ENCODE data around the gene UFD1.

The UFD1 gene

DNA sequence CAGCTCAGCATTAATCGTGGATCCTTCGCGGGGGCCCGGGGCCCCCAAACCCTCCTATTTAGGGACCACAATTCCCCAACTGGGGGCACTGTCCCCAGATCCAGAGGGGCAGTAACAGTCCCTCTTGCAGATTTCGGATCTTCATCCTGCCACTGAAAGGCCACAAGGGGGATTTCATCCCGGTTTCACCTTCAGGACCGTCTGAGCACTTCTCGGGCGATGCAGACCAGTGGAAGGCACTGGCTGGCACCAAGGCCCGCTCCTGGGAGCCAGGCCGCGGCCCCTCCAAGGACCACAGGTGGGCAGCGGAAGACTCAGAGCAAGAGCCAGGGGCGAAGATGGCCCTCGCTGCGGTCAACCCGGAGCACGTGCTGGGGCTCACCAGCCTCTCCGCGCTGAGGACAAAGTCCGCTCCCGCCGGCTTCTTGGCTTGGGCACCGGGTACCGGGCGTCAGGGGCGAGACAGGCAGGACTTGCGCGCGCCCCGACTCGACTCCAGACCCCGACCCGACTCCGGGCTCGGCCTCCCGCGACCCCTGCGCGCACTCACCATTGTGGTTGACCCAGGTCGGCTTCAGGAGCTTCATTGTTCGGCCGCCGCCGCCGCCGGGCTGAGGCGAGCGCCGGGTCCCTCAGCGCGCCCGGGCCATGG is 48.0 kb downstream of the UFD1 start:
- no peaks in the 10 kb centered on the region for H3K27me3 ChIP-seq (ENCODE audit: low read depth, low read length)
- H3K4me3 ChIP-seq (ENCODE audit: low read depth in 1 of 2, low read length in 2 of 2), result peak overlapping the region; percentile 93 to 99
- peaks cover 11 to 35% of the 10 kb centered on the region in 2 donors for H3K4me1 ChIP-seq (ENCODE audit: control insufficient read depth in 1 of 2, insufficient read depth in 2 of 2, low read length in 2 of 2)
- H3K27ac ChIP-seq (ENCODE audit: low read length), result peak overlapping the region; percentile 56
- no peaks in the 10 kb centered on the region for H3K9me3 ChIP-seq (ENCODE audit: control insufficient read depth in 1 of 2, low read length in 2 of 2)
- H3K36me3 ChIP-seq (ENCODE audit: control insufficient read depth in 1 of 2, insufficient read depth in 2 of 2, low read length in 2 of 2), result peaks cover 15 to 20% of the 10 kb centered on the region in 2 donors

DNA sequence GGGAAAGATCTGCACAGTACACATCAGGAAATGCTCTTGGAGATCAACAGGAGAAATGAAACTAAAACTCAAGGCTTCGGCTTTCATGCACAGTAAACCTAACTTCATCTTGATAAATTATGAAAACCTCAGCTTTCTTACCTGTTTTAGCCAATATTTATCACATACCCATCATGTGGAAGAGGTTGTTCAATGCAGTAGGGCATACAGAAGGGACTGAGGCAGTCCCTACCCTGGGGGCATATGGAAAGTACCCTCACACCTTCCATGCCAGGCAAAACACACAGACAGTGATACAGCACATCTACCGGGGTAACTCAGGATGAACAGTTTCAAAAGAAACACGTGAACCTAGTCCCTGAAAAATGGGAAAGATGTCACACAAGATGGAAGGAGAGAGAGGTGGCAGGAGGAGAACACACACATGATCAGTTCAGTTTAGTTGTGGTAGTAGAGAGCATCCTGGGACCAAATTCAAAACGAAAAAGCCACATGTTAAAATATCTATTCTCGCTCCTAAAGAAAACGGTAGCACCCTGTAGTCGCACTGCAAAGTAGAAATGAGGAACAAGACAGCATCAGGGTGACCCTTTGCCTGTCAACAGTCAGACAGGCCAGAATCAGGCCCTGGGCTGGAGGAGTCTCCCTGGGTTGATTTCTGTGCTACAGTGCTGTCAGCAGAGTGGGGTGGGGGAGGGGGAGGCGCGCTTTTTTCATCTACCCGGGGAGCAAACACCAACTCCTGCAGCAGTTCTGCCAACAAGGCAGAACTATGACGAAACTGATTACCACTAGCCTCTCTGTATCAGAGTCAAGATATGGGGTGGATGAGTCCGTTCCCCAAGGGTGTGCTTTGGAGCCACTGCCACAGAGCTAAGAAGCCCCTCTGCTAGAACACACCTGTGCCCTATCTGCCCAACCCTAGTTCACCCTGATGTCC is 48.8 kb downstream of the UFD1 start:
- peak overlapping the region; percentile 56 for H3K27ac ChIP-seq (ENCODE audit: low read length)
- H3K27me3 ChIP-seq (ENCODE audit: low read depth, low read length), result no peaks in the 10 kb centered on the region
- peak overlapping the region; percentile 93 to 99 for H3K4me3 ChIP-seq (ENCODE audit: low read depth in 1 of 2, low read length in 2 of 2)
- H3K9me3 ChIP-seq (ENCODE audit: control insufficient read depth in 1 of 2, low read length in 2 of 2), result no peaks in the 10 kb centered on the region
- H3K36me3 ChIP-seq (ENCODE audit: control insufficient read depth in 1 of 2, insufficient read depth in 2 of 2, low read length in 2 of 2), result peaks cover 9 to 13% of the 10 kb centered on the region in 2 donors
- H3K4me1 ChIP-seq (ENCODE audit: control insufficient read depth in 1 of 2, insufficient read depth in 2 of 2, low read length in 2 of 2), result peaks cover 11 to 35% of the 10 kb centered on the region in 2 donors

DNA sequence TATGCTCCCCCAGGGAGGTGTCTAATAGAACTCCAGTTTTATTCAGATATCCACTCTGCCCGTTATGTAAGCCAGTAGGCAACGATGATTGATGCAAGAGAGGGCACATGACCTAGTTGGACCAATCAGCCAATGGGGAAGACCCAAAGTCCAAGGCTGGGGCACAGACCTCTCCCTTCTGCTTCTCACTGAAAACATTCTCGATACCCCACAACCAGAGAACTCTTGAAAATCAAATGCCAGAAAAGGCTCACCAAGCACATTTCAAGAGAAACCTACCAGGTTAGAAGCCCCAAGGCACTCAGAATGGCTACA is 54.9 kb downstream of the UFD1 start:
- H3K27me3 ChIP-seq (ENCODE audit: low read depth, low read length), result no peaks in the 10 kb centered on the region
- H3K4me1 ChIP-seq (ENCODE audit: control insufficient read depth in 1 of 2, insufficient read depth in 2 of 2, low read length in 2 of 2), result peaks cover 0 to 18% of the 10 kb centered on the region in 2 donors
- no peak overlapping the region for H3K27ac ChIP-seq (ENCODE audit: low read length)
- no peaks in the 10 kb centered on the region for H3K36me3 ChIP-seq (ENCODE audit: control insufficient read depth in 1 of 2, insufficient read depth in 2 of 2, low read length in 2 of 2)
- no peaks in the 10 kb centered on the region for H3K9me3 ChIP-seq (ENCODE audit: control insufficient read depth in 1 of 2, low read length in 2 of 2)
- no peak overlapping the region for H3K4me3 ChIP-seq (ENCODE audit: low read depth in 1 of 2, low read length in 2 of 2)

DNA sequence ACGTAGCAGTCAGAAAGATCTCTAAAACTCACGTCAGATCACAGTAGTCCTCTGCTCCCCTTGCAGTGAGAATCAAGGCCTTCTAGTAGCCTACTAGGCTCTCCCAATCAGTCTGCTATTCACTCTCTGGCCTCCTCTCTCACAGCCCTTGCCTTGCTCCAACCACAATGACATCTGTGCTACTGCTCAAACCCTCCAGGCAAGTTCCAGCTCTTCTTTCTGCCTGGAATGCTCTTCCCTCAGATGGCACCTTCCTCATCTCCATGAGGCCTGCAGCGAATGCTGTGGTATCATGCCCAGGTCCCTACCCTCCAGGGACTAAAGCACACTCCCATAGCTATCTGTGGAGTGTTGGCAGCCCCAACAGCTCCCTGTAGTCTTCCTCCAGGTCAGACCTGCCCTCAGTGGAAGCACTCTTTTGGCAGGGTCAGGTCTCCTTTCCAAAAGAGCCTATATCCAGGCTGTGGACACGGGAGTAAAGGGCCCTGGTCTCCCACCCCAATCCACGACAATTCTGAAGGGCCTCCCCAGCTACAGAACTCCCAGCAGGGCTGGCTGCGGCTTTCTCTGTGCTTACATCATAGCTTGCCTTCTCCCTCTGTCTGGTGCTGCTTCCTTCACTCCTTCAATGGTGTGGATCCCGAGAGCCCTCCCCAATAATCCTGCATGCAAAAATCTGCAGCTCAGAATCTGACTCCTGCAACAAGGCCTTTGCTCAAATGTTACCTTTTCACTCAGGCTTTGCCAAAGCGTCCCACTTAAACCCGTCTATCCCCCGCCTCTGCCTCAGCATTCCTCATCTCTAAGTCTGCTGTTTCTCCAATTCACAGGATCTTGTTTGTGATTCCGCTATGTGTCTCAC is 56.3 kb downstream of the UFD1 start:
- no peak overlapping the region for H3K4me3 ChIP-seq (ENCODE audit: low read depth in 1 of 2, low read length in 2 of 2)
- no peaks in the 10 kb centered on the region for H3K9me3 ChIP-seq (ENCODE audit: control insufficient read depth in 1 of 2, low read length in 2 of 2)
- peaks cover 0 to 11% of the 10 kb centered on the region in 2 donors for H3K4me1 ChIP-seq (ENCODE audit: control insufficient read depth in 1 of 2, insufficient read depth in 2 of 2, low read length in 2 of 2)
- no peak overlapping the region for H3K27ac ChIP-seq (ENCODE audit: low read length)
- H3K27me3 ChIP-seq (ENCODE audit: low read depth, low read length), result no peaks in the 10 kb centered on the region
- H3K36me3 ChIP-seq (ENCODE audit: control insufficient read depth in 1 of 2, insufficient read depth in 2 of 2, low read length in 2 of 2), result no peaks in the 10 kb centered on the region

DNA sequence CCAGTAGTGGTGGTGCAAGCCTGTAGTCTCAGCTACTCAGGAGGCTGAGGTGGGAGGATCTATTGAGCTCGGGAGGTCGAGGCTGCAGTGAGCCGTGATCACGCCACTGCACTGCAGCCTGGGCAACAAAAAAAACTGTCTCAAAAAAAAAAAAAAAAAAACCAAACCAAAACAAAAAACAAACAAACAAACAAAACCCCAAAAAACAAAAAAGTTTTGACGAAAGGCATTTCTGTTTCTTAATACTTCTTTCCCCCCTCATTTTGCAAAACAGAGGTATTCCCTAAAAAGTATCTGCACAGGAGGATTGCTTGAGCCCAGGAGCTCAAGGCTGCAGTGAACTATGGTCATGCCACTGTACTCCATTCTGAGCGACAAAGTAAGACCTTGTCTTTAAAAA is 58.7 kb downstream of the UFD1 start:
- no peaks in the 10 kb centered on the region for H3K9me3 ChIP-seq (ENCODE audit: control insufficient read depth in 1 of 2, low read length in 2 of 2)
- H3K27ac ChIP-seq (ENCODE audit: low read length), result no peak overlapping the region
- H3K27me3 ChIP-seq (ENCODE audit: low read depth, low read length), result no peaks in the 10 kb centered on the region
- H3K36me3 ChIP-seq (ENCODE audit: control insufficient read depth in 1 of 2, insufficient read depth in 2 of 2, low read length in 2 of 2), result no peaks in the 10 kb centered on the region
- H3K4me1 ChIP-seq (ENCODE audit: control insufficient read depth in 1 of 2, insufficient read depth in 2 of 2, low read length in 2 of 2), result peaks cover 0 to 11% of the 10 kb centered on the region in 2 donors
- no peak overlapping the region for H3K4me3 ChIP-seq (ENCODE audit: low read depth in 1 of 2, low read length in 2 of 2)

DNA sequence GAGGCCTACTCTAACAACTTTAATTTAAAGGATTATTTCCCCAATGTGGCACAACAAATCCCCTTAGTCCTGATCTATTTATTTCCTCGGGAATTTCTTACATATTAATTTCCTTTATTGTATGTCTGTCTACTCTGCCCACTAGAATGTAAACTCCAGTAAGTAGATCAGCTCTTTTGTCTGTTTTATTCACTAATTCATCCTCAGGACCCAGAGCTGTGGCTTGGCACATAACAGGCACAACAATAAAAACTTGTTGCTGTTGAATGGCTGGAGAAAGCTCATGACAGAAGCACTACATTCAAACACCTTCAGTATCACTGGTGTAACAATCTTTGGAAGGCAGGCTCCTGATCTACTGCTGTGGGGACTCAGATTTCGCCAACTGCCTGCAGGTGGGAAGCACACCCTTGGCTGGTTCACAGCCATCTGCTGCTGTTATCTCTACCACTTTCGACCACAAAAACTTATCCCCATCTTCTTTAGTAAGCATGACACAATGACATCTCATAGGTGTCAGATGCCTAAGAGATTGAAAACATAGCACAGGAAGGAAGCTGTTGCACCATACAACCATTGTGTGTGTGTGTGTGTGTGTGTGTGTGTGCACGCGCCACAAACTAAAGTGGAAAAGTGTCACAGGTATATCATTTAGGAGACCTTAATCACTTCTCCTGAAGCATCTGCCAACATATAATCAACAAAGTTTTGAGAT is 59.4 kb downstream of the UFD1 start:
- Histone ChIP-seq H3K27ac (ENCODE audit: low read length) (no peak overlapping the region), H3K4me1 (ENCODE audit: control insufficient read depth in 1 of 2, insufficient read depth in 2 of 2, low read length in 2 of 2) (peaks cover 0 to 11% of the 10 kb centered on the region in 2 donors), H3K36me3 (ENCODE audit: control insufficient read depth in 1 of 2, insufficient read depth in 2 of 2, low read length in 2 of 2) (no peaks in the 10 kb centered on the region), H3K9me3 (ENCODE audit: control insufficient read depth in 1 of 2, low read length in 2 of 2) (no peaks in the 10 kb centered on the region), H3K4me3 (ENCODE audit: low read depth in 1 of 2, low read length in 2 of 2) (no peak overlapping the region), H3K27me3 (ENCODE audit: low read depth, low read length) (no peaks in the 10 kb centered on the region)

DNA sequence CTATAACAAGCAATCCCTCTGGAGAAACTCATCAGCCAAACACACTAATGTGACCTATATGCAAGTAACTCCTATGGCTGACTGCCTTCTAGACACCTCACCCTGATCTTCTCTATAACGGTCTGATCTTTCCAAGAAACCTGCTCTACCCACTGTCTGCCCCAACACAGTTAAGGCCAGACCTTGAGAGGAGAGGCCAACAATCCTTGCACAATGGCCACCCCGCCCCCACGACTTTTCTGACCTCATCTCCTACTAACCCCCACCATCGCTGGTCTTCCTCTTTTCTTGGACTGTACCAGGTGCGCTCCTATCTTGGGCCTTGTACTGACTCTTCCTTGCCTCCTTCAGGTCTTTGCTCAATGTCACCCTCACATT is 59.9 kb downstream of the UFD1 start:
- Histone ChIP-seq H3K27ac (ENCODE audit: low read length) (no peak overlapping the region), H3K36me3 (ENCODE audit: control insufficient read depth in 1 of 2, insufficient read depth in 2 of 2, low read length in 2 of 2) (no peaks in the 10 kb centered on the region)

DNA sequence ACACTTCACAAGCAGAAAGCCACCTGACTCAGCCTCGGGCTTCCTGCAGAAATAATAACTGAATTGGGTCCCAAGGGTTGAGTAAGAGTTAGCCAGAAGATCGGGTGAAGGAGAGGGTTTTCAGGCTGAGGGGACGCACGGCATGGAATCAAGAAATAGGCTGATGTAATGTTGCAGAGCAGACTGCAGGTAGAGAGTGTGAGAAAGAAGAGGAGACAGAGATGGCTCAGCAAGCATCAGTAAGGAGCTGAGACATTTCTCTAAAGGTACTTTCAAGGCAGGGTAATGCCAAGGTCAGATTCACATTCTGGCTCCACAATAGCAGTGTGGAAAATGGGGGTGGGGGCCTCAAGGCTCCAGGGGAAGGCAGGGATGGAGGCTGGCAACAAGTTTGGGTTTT is 66.1 kb downstream of the UFD1 start:
- Histone ChIP-seq H3K27me3 (ENCODE audit: low read depth, low read length) (no peaks in the 10 kb centered on the region), H3K27ac (ENCODE audit: low read length) (no peak overlapping the region), H3K4me3 (ENCODE audit: low read depth in 1 of 2, low read length in 2 of 2) (no peak overlapping the region), H3K4me1 (ENCODE audit: control insufficient read depth in 1 of 2, insufficient read depth in 2 of 2, low read length in 2 of 2) (no peaks in the 10 kb centered on the region), H3K36me3 (ENCODE audit: control insufficient read depth in 1 of 2, insufficient read depth in 2 of 2, low read length in 2 of 2) (peaks cover 17 to 24% of the 10 kb centered on the region in 2 donors), H3K9me3 (ENCODE audit: control insufficient read depth in 1 of 2, low read length in 2 of 2) (no peaks in the 10 kb centered on the region)

More for the DNA sequence above, 59.9 kb downstream of the UFD1 start:
- peaks cover 0 to 11% of the 10 kb centered on the region in 2 donors for H3K4me1 ChIP-seq (ENCODE audit: control insufficient read depth in 1 of 2, insufficient read depth in 2 of 2, low read length in 2 of 2)
- H3K4me3 ChIP-seq (ENCODE audit: low read depth in 1 of 2, low read length in 2 of 2), result no peak overlapping the region
- no peaks in the 10 kb centered on the region for H3K9me3 ChIP-seq (ENCODE audit: control insufficient read depth in 1 of 2, low read length in 2 of 2)
- H3K27me3 ChIP-seq (ENCODE audit: low read depth, low read length), result no peaks in the 10 kb centered on the region

DNA sequence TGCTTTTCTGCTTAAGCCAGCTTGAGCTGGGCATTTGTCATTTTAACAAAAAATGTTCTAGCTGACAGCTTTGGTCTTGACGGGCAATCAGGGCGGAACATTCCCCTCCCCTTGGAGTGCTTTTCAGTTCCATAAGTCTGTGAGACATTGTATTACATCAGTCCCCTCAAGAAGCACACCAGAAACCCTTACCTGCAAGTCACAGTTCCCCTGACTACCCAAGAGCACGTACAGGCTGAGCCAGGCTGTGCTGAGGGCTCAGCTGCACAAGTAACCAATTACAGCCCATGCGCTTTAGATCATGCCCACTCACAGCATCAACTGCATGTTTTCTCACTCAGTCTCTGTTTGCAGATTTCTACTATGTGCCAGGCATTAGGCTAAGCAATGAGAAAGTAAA is 66.5 kb downstream of the UFD1 start:
- Histone ChIP-seq H3K27ac (ENCODE audit: low read length) (no peak overlapping the region), H3K9me3 (ENCODE audit: control insufficient read depth in 1 of 2, low read length in 2 of 2) (no peaks in the 10 kb centered on the region), H3K4me1 (ENCODE audit: control insufficient read depth in 1 of 2, insufficient read depth in 2 of 2, low read length in 2 of 2) (no peaks in the 10 kb centered on the region), H3K36me3 (ENCODE audit: control insufficient read depth in 1 of 2, insufficient read depth in 2 of 2, low read length in 2 of 2) (peaks cover 21 to 28% of the 10 kb centered on the region in 2 donors), H3K27me3 (ENCODE audit: low read depth, low read length) (no peaks in the 10 kb centered on the region), H3K4me3 (ENCODE audit: low read depth in 1 of 2, low read length in 2 of 2) (no peak overlapping the region)

DNA sequence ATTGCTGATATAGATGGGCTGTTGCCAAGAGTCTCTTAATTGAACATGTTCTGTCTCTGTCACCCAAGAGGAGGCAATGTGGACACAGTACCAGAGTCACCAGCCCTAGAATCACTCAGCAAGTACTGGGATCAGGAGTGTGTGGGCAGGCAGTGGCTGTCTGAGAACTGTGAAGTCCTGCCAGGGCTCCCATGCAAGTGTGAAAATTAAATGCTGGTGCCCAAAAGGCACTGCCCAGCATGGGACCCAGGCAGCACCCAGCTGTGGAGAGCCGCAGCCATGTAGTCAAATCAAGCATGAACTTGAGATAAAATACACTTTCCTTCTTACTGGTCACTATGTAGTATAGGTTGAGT is 67.3 kb downstream of the UFD1 start:
- H3K4me1 ChIP-seq (ENCODE audit: control insufficient read depth in 1 of 2, insufficient read depth in 2 of 2, low read length in 2 of 2), result no peaks in the 10 kb centered on the region
- no peak overlapping the region for H3K27ac ChIP-seq (ENCODE audit: low read length)
- peaks cover 27 to 36% of the 10 kb centered on the region in 2 donors for H3K36me3 ChIP-seq (ENCODE audit: control insufficient read depth in 1 of 2, insufficient read depth in 2 of 2, low read length in 2 of 2)
- H3K27me3 ChIP-seq (ENCODE audit: low read depth, low read length), result no peaks in the 10 kb centered on the region
- no peaks in the 10 kb centered on the region for H3K9me3 ChIP-seq (ENCODE audit: control insufficient read depth in 1 of 2, low read length in 2 of 2)
- no peak overlapping the region for H3K4me3 ChIP-seq (ENCODE audit: low read depth in 1 of 2, low read length in 2 of 2)

Measured in muscle layer of duodenum (tissue), 2 donors.